HepG2 (cell line): ENCODE measurements around the gene BEST2. TPM values are rescaled to one million over a fixed set of nuclear protein-coding genes. Genes with fewer than 3 reads are reported as not detected.

Experiments used
- ATAC-seq: fragments of 200-7000 bp; cut with Tn5 transposase; 3 replicates; pipeline ENCODE4 v1.9.1; 2020; ENCODE audit warnings: mild to moderate bottlenecking, moderate library complexity
- BruUV-seq: library from RNA; stranded (reverse); fragments of 400-500 nt; replicated peaks from 2 replicates; lab custom pipeline; 2021; lab: Mats Ljungman, UMichigan
- CTCF ChIA-PET: fragments of 300-600 bp; formaldehyde crosslinking; extraction: SDS; loops from one replicate; lab custom pipeline; 2021; ENCODE audit warnings: low total read pairs, inconsistent platforms, low intra/inter-chr PET ratio; lab: Yijun Ruan, JAX
- POLR2A ChIA-PET: fragments of 350-600 bp; sonication (Branson Sonifier 250); formaldehyde crosslinking; loops from one replicate; lab custom pipeline; 2020; ENCODE audit warnings: antibody characterized with exemption, inconsistent platforms; lab: Yijun Ruan, JAX
- DNase-seq: peaks from one replicate; pipeline ENCODE4 v3.0.0-alpha.2; 2015; ENCODE audit warnings: low spot score
- FAIRE-seq: peaks from 3 replicates; lab custom pipeline; 2011; peaks lifted over from hg19 to GRCh38; lab: Jason Lieb, UNC
- H2AFZ ChIP-seq: one replicate; pipeline ENCODE4 v1.6.1; 2011; ENCODE audit warnings: low read length, inconsistent platforms
- H3K27ac ChIP-seq: fragments of 300-600 bp; 3 replicates; pipeline ENCODE4 v1.8.0; 2011; ENCODE audit warnings: mixed run types, mild to moderate bottlenecking, mixed read lengths, low read length, inconsistent platforms; ENCODE audit not compliant: insufficient read depth; ENCODE audit errors: extremely low read length
- H3K27me3 ChIP-seq, 2 experiments: fragments of 200-600 bp in 1 of 2; 2 replicates in 1 of 2; 3 replicates in 1 of 2; pipeline versions ENCODE4 v1.6.0 to v1.8.0; 2011; ENCODE audit warnings: low read length in 2 of 2, mild to moderate bottlenecking in 2 of 2, moderate library complexity in 2 of 2, inconsistent platforms in 1 of 2; ENCODE audit not compliant: insufficient read depth in 2 of 2, control insufficient read depth in 1 of 2
- H3K36me3 ChIP-seq, 2 experiments: fragments of 200-600 bp in 1 of 2; replicated peaks in 1 of 2; 2 replicates in 1 of 2; 3 replicates in 1 of 2; pipeline versions ENCODE4 v1.5.1 to v1.8.0; 2011; ENCODE audit warnings: low read length in 2 of 2, inconsistent platforms in 1 of 2; ENCODE audit not compliant: insufficient read depth in 2 of 2, control insufficient read depth in 1 of 2
- H3K4me1 ChIP-seq: 2 replicates; pipeline ENCODE4 v1.5.1; 2012; ENCODE audit warnings: low read length, inconsistent platforms; ENCODE audit not compliant: insufficient read depth
- H3K4me2 ChIP-seq: 2 replicates; pipeline ENCODE4 v1.6.0; 2011; ENCODE audit warnings: low read depth, low read length, inconsistent platforms
- H3K4me3 ChIP-seq, 3 experiments: fragments of 200-600 bp in 1 of 3; sonication (generic), shearing (Covaris generic) in 1 of 3; replicated peaks in 1 of 3; 2 replicates each; pipeline ENCODE4 v1.5.1; 2011 to 2016; ENCODE audit warnings: low read length in 3 of 3, inconsistent platforms in 2 of 3, low read depth in 2 of 3, mild to moderate bottlenecking in 2 of 3, control low read depth in 1 of 3, mixed read lengths in 1 of 3; ENCODE audit not compliant: insufficient read depth in 1 of 3
- H3K79me2 ChIP-seq: one replicate; pipeline ENCODE4 v1.6.1; 2011; ENCODE audit warnings: low read length, inconsistent platforms; ENCODE audit not compliant: insufficient read depth
- H3K9ac ChIP-seq: 2 replicates; pipeline ENCODE4 v1.6.0; 2011; ENCODE audit warnings: mild to moderate bottlenecking, low read depth, low read length, inconsistent platforms; ENCODE audit not compliant: insufficient read depth
- H3K9me3 ChIP-seq: 2 replicates; pipeline ENCODE4 v1.5.1; 2012; ENCODE audit warnings: mild to moderate bottlenecking, low read length
- H4K20me1 ChIP-seq: 2 replicates; pipeline ENCODE4 v1.6.0; 2011; ENCODE audit warnings: inconsistent platforms, mild to moderate bottlenecking, low read length, moderate library complexity; ENCODE audit not compliant: insufficient read depth
- ETV5 ChIP-seq: IDR thresholded peaks from 2 replicates; pipeline ENCODE4 v1.6.1; 2018; ENCODE audit warnings: missing biosample characterization, missing genetic modification reagents, inconsistent platforms, borderline replicate concordance
- ZNF143 ChIP-seq: sonication (generic); formaldehyde crosslinking; IDR thresholded peaks from 2 replicates; pipeline ENCODE4 v1.4.0; 2020; ENCODE audit warnings: missing genetic modification reagents
- WGBS: methylation state at CpG from one replicate; pipeline ENCODE4 v1.1.6; 2017; ENCODE audit warnings: low lambda C conversion rate; 5-methylcytosine and 5-hydroxymethylcytosine counted together
- in situ Hi-C: cut with HindIII; loops from 2 replicates; pipeline ENCODE4 v1.10.0; 2017; ENCODE audit warnings: low pct_unique_long_range_greater_than_20kb; ENCODE audit not compliant: extremely low pct_ligation_motif_present
- intact Hi-C: fragments of 100-400 bp; cut with micrococcal nuclease; formaldehyde crosslinking; loops from one replicate; pipeline ENCODE4 v1.10.0; 2022; ENCODE audit not compliant: unreplicated experiment
- polyA plus RNA-seq, 8 experiments: library from polyadenylated mRNA; depleted of rRNA in 3 of 8; stranded (reverse) in 7 of 8; unstranded in 1 of 8; fragments of >200 nt; fragmentation: Illumina TruSeq in 4 of 8; extraction: Trizol in 4 of 8; gene quantifications; 2 replicates each; pipeline versions ENCODE4 v1.2.1 to v1.2.3, GENCODE V29; 2011 to 2016; ENCODE audit warnings: low read depth in 4 of 8, missing spikeins in 1 of 8, mixed read lengths in 1 of 8; ENCODE audit not compliant: insufficient read depth in 1 of 8
- total RNA-seq, 5 experiments: library from RNA; depleted of rRNA; stranded (reverse); fragments of >200 nt; fragmentation: Illumina TruSeq; extraction: Trizol; gene quantifications; 2 replicates each; pipeline ENCODE4 v1.2.3, GENCODE V29; 2016; ENCODE audit warnings: low read depth in 1 of 5
- TF ChIP-seq, protein P1 (sequence below): sonication (generic); formaldehyde crosslinking; IDR thresholded peaks from 2 replicates; pipeline ENCODE4 v1.5.0; 2020; ENCODE audit warnings: mild to moderate bottlenecking, missing genetic modification reagents, borderline replicate concordance

Gene BEST2
- total and polyA plus RNA-seq, 2 of the 13 experiments (the other 11 are each of a cell fraction or from before 2014, with no cell fraction given): not detected

DNA sequence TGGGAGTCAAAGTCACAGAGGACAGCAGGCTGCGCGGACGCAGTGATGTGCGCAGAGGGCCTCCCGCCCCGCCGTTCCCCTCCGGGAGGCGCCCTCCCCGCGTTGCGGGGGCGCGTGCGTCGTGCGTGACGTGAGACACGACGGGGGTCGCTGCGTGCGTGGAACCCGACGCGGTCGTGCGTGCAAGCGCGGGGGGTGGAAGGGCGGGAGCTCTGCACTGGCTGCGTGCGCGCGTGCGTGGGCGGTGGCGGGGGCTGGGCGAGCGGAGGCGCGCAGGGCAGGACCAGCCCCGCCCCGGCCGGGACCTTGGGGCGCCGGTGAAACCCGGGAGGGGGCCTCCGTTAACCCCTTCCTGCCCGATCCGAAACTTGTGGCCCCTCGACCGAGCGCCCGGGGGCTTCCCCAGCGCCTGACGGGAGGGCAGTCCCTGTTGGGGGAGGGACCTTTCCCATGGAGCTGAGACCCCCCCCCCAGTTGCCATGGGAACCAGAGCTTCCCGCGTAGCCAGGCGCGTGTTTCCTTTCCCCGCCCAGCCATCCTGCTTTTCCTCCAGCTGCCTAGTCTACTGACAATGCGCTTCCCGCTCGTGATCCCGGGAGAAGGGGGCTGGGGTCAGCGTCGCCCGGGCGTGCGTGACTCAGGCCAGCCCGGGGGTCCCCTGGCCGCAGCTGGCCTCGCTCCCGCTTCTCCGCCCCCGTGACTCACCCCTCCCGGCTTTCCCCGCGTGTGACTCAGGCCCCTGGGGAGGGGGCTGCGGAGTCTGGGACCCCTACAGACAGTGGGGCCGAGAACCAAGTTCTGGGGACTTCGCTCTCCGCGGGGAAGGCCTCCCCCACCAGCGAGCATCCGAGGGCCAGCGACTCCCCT lies 31.1 kb downstream of the BEST2 start (continued):
- TF ChIP-seq ZNF143 (CRISPR knock-in tag): no peak

DNA sequence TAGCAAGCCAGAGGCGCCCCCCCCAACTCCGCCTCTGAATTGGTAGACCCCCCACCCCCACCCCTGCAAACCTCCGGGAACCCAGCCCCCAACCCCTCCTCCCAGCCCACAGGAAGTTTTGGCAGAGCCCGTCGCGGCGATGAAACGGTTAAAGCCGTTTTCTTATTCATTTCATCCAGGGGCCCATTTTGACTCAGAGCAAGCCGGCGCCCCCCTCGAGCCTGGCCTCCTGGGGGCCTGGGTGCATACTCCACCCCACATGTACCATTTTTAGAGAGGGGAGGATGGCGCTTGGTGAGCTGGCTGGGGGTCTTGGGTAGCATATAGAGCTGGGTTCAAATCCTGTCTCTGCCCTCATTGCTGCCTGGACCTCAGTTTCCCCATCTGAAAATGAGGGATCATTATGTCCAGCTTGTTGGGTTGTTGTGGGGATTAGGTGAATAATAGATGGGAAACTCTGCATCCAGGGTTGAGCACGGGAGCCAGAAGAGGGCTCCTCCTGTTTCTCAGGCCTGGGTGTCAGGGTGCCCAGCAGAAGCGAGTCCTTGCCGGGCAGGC lies 31.8 kb downstream of the BEST2 start:
- DNase-seq: no peak
- no peak for ATAC-seq
- POLR2A ChIA-PET: interaction anchor here (0.9 to 3.9 kb wide), 2 partner anchors 9 to 50 kb away, joined by 3 to 38 read pairs; partner anchors contain the start of gene JUNB
- under 1% methylated on average over 13 of the region's 16 CpGs for WGBS
- H3K27ac ChIP-seq: no peak overlapping the region
- H3K4me1 ChIP-seq: peaks cover 85% of the 10 kb centered on the region
- TF ChIP-seq ETV5: no peak
- TF ChIP-seq, protein P1, sequence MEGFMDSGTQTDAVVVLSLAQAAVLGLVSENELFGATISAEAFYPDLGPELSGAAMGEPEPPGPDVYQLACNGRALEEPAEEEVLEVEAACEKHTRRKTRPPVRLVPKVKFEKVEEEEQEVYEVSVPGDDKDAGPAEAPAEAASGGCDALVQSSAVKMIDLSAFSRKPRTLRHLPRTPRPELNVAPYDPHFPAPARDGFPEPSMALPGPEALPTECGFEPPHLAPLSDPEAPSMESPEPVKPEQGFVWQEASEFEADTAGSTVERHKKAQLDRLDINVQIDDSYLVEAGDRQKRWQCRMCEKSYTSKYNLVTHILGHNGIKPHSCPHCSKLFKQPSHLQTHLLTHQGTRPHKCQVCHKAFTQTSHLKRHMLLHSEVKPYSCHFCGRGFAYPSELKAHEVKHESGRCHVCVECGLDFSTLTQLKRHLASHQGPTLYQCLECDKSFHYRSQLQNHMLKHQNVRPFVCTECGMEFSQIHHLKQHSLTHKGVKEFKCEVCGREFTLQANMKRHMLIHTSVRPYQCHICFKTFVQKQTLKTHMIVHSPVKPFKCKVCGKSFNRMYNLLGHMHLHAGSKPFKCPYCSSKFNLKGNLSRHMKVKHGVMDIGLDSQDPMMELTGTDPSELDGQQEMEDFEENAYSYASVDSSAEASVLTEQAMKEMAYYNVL (CRISPR knock-in tag): 0 out of 2 replicates have a peak, but pooled peaks have one; percentile 9
- TF ChIP-seq, all 625 proteins: peak for 1
- H2AFZ ChIP-seq: no peak overlapping the region
- in situ Hi-C loops: no loop called here
- CTCF ChIA-PET: no interaction called here
- FAIRE-seq: no peak
- no TSS peak for BruUV-seq
- no peak overlapping the region for H3K9ac ChIP-seq
- peak overlapping the region; percentile 92 for H3K4me2 ChIP-seq
- no peaks in the 10 kb centered on the region; a peak in 3 of 5 replicates for H3K27me3 ChIP-seq
- no peaks in the 10 kb centered on the region for H3K79me2 ChIP-seq
- intact Hi-C loops: no loop called here
- H3K4me3 ChIP-seq: peak overlapping the region; percentile 30 to 73 (median 65); a peak in 4 of 6 replicates
- no peaks in the 10 kb centered on the region for H3K9me3 ChIP-seq
- no peaks in the 10 kb centered on the region for H4K20me1 ChIP-seq
- H3K36me3 ChIP-seq: no peaks in the 10 kb centered on the region
